ENCODE results near the gene SHISA6.

Gene SHISA6

GRCh38 chr17:11240841-11241610 lies at the start of gene SHISA6:
Gene SHISA6, plus strand, starts transcription at chr17:11241213.
- H3K4me3 ChIP-seq: peak within 1 kb of the TSS; percentile 4 to 48 (median 26)
- H3K27ac ChIP-seq: peak within 1 kb of the TSS in 1 of 21 experiments; percentile 5

DNA sequence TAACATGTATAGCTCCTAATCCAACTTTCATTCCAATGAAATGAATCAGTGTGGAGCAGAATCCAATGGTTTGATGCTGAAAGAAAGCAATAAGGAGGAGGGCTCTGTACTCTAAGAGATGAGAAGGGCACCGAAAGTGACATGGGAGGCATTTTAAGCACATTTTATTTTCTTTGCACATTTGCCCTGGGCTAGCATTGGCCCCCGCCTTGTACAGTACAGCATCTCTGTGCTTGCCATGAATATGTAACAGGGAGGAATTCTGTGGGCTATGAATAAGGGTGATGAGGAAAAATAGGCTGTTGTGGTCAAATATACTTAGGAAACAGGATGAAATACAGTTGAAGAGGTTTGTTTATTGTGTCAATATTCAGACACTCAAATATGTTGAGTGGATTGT lies 45.2 kb upstream of the SHISA6 start:
- Histone ChIP-seq H3K27ac (no peak overlapping the region), H3K4me3 (no peak overlapping the region)

DNA sequence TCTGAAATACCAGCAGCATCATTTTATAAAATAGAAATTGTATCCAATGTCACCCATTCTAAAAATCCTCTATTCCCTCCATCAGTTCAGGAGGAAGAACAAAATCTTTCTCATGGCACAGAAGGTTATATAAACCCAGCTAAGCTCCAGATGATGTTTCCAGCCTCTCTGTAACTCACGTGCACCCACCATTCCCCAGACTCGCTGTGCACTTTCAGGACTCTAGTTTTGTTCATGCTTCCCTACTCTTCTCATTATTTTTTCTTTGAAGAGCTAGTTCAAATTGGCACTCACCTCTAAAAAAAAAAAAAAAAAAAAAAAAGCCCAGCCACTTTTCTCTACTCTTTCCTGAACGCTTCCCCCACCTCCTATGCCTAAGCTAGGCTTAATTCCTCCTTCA lies 36.0 kb upstream of the SHISA6 start:
- H3K27ac ChIP-seq: no peak overlapping the region
- no peak overlapping the region for H3K4me3 ChIP-seq

GRCh38 chr17:11205659-11206058 lies 35.4 kb upstream of the SHISA6 start:
- no peak overlapping the region for H3K27ac ChIP-seq
- no peak overlapping the region for H3K4me3 ChIP-seq

DNA sequence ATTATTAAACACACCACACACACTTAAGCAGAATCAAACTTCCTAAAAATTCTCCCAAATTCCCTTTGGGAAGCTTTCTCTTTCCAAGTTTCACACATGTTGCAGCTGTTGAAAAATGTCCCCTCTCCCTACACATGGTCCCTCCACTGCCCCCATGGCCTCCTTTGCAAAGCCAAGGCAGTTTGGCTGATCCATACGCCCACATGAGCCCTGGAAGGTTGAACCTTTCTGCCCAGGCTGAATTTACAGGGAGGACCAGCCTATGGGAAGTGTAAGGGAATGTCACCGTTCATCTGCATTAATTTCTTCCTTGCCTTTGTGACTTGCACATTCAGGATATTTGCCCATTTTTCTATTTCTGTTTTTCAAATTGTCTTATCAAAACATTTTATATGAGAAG lies 31.1 kb upstream of the SHISA6 start:
- no peak overlapping the region for H3K27ac ChIP-seq
- no peak overlapping the region for H3K4me3 ChIP-seq

GRCh38 chr17:11212792-11213191 lies 28.2 kb upstream of the SHISA6 start:
- Histone ChIP-seq H3K4me3 (no peak overlapping the region), H3K27ac (no peak overlapping the region)

GRCh38 chr17:11216976-11217375 lies 24.0 kb upstream of the SHISA6 start:
- no peak overlapping the region for H3K4me3 ChIP-seq
- H3K27ac ChIP-seq: no peak overlapping the region

- Histone ChIP-seq H3K4me3 (no peak overlapping the region), H3K27ac (no peak overlapping the region)
These were observed 19.8 kb upstream of the SHISA6 start for GRCh38 chr17:11221196-11221595.

DNA sequence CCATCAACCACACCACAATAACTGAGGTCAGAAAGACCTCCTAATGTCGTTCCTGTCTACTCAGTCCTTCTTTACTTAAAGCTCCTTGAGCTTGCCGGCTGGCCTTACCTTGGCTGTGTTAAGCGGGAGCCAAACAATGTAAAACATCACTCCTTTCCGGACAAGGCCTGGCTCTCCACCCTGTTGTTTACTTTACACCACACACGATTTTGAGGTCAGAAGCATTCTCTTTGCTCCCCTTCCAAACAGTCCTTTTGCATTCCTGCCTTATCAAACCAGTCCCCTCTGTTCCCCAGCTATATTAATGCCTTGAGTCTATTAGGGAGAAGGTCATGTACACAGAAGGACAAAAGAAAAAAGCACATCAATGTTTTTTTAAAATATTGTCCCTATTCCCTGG lies 19.3 kb upstream of the SHISA6 start:
- no peak overlapping the region for H3K4me3 ChIP-seq
- no peak overlapping the region for H3K27ac ChIP-seq

- H3K27ac ChIP-seq: peak overlapping the region in 1 of 21 experiments; percentile 54
- no peak overlapping the region for H3K4me3 ChIP-seq
These were observed 2.3 kb upstream of the SHISA6 start for GRCh38 chr17:11238705-11239104.

GRCh38 chr17:11239379-11239970 lies 1.5 kb upstream of the SHISA6 start:
- H3K4me3 ChIP-seq: no peak overlapping the region
- peak overlapping the region in 1 of 21 experiments; percentile 54 for H3K27ac ChIP-seq

DNA sequence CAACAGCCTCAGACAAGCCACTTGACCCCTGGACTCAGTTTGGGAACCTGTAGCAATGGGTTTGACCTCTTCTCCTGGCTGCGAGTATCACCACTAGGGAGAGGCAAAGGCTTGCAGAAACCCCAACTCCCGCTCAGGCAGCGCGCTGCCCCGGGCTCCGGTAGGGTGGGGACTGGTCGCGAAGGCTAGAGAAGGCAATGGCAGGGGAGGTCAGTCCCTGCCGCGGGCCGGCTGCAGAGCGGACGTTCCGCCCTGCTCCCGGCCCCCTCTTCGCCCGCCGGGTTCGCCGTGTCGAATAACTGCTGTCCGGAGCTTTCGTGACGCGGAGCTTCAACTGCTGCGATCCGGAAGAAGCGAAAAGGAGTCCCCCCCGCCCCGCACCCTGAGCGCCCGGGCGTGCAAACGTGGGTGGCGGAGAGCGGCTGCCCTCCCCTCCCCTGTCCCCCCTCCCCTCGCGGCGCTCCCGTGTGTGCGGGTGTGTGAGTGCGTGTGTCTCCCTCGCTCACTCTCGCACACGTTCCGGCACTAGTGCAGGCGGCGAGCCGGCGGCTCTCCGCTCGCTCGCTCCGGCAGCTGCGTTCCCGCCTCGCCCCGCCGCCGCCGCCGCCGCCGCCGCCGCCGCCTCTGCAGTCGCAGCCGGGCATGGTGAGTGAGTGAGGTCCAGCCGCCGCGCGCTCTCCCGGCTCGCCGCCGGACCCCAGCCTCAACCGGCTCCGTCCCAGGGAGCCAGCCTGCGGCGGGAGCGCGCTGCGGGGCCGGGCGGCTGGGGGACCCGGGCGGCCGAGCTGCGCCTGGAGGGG lies 772 bp upstream of the SHISA6 start:
- Histone ChIP-seq H3K4me3 (peak overlapping the region; percentile 4 to 48 (median 26)), H3K27ac (peak overlapping the region in 1 of 21 experiments; percentile 5)

GRCh38 chr17:11241611-11242226 lies 706 bp downstream of the SHISA6 start:
- peak overlapping the region in 1 of 7 experiments; percentile 16 for H3K4me3 ChIP-seq
- H3K27ac ChIP-seq: no peak overlapping the region

- no peak overlapping the region for H3K4me3 ChIP-seq
- H3K27ac ChIP-seq: no peak overlapping the region
These were observed 1.4 kb downstream of the SHISA6 start for GRCh38 chr17:11242411-11242810.

DNA sequence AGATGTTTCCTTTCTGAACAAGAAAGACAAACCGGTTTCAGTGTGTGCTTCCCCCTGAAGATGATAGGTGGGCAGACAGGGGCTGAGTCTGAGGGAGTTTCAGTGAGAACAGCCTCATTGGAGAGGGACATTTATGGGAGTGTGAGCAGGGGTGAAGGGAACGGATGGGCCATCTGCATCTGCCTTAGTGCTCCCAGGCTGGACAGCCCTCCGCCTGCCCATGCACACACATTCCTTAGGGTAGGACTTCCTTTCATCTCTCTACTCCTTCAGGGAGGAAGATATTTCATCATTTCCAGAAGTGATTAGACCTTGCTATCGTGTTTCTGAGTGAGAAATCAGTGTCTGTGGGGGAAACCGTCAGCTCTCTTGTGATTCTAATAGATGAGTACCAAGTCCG lies 3.8 kb downstream of the SHISA6 start:
- Histone ChIP-seq H3K27ac (no peak overlapping the region), H3K4me3 (no peak overlapping the region)

DNA sequence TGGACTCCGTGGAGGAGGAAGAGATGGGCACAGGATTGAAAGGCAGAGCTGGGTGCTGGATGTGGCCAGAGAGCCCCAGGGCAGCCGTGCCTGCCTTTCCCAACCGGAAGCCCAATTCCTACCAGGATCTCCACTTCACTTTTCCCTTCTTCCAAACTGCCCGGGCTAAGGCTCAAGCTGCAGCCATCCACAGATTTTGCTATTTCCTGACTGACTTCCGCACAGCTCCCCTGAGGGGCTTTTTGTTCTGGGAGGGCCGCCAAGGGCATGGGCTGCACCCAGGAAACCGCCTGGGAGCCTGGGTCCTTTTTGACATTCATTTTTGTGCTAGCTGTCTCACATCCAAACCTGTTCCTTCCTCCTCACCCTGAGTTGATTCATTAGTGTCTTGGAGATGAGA lies 4.2 kb downstream of the SHISA6 start:
- H3K27ac ChIP-seq: no peak overlapping the region

GRCh38 chr17:11245791-11246190 lies 4.8 kb downstream of the SHISA6 start:
- Histone ChIP-seq H3K4me3 (no peak overlapping the region), H3K27ac (no peak overlapping the region)

More for the DNA sequence above, 4.2 kb downstream of the SHISA6 start:
- no peak overlapping the region for H3K4me3 ChIP-seq

GRCh38 chr17:11250161-11250560 lies 9.1 kb downstream of the SHISA6 start:
- no peak overlapping the region for H3K4me3 ChIP-seq
- H3K27ac ChIP-seq: no peak overlapping the region

DNA sequence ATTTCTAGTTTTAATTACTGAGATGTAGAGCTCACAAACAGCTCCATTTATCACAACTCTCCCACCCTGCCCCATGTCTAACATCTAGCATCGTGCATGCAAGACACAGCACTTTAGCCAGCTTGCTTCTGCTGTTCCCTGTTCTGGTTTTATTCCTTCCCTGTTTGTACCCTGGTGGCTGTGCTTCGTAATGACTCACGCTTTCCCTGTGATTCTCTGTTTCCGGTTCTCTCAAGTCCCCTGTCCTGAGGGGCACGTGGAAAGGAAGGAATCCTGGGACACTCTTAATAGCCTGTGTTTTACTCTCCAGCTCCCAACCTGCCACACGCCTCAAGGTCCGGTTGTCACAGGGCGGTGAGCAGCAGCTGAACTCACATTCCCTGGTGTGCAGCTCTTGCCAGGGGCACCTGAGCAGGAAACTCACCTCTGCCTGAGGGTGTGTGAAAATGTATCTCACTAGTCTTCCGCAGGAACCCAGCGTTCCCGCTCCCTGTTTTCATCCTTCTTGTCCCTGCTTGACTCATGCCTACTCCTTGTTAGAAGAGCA lies 10.6 kb downstream of the SHISA6 start:
- no peak overlapping the region for H3K27ac ChIP-seq
- no peak overlapping the region for H3K4me3 ChIP-seq

DNA sequence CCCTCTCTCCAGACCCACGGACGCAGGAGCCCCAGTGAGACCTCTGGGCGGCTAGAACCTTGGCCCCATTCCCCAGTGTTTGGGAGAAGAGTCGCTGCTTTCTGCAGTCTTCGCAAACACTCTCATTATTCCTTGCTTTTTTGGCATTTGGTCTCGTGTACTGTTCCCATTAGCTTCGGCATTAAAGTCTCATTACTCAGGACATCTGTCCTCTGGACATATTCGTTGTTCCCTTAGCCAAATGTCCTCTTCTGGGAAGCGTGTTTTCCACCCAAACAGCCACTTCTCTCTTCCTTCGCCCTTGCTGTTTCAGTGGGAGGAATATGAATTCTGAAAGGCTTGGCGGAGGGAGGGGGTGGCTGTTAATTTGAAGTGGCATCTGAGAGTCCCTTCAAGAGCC lies 11.1 kb downstream of the SHISA6 start:
- H3K27ac ChIP-seq: no peak overlapping the region
- no peak overlapping the region for H3K4me3 ChIP-seq

Data from skin epidermis (tissue), 12 donors.